Left renal cortex interstitium (tissue), 4 donors: ENCODE results near the gene NDUFV1. TPM values are rescaled to one million over a fixed set of nuclear protein-coding genes. Genes with fewer than 3 reads are reported as not detected.
A peak's percentile ranks its signal among the peaks of the same experiment; 100 is the strongest.
"Not testable (repeated sequence)": the region's sequence is repeated elsewhere in the genome, so short reads cannot be mapped to it uniquely, and the experiment has no call there.

Source experiments
- DNase-seq, 4 donors: peaks; one replicate each; pipeline ENCODE4 v3.0.0-alpha.2; 2013; ENCODE audit warnings: low read depth in 4 of 4, low spot score in 2 of 4, missing footprints in 1 of 4
- polyA plus RNA-seq, 4 donors: library from polyadenylated mRNA; unstranded; fragments of 120-200 nt; gene quantifications; one replicate each; pipeline ENCODE4 v1.2.1, GENCODE V29; 2013; ENCODE audit not compliant: insufficient read length in 4 of 4

Gene NDUFV1
- 100 to 1,000 TPM; 154 to 243 (median 225) TPM for polyA plus RNA-seq

GRCh38 chr11:67606492-67607295 is at the start of gene NDUFV1:
NDUFV1 (plus strand) TSS chr11:67606936; CDS start chr11:67607005, 69 bp downstream.
- peak; percentile 65 to 95 (median 87) for DNase-seq

DNA sequence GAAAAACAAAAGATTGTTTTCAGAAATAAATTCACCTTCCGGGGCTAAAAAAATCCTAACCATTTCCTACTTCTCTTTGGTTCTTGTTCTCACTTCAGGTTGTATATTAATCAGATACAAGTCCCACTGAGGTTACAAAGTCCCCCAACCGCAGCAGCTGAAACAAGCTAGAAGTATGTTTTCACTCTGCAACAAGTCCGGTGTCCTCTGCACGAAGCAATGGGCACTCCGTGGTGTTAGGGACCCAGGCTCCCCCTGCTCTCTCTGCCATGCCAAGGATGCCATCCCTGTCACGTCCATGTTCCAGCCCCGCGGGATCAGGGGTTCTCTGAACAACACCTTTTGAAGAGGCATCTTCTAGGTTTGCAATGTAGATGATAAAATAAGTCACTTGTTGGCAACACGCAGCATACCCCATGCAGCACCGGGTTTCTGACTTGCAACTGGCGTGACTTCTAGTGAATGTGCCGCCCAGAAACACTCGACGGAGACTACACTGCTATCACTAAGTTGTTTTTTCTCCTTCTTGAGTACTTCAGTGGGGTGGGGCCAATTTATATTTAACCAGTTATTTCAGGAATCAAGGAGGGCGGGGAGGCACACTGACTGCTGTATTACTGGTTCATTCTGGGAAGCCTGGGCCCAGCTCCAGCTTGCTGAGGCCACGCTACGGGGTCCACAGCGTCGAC is 48.5 kb upstream of the NDUFV1 start:
- no peak for DNase-seq

DNA sequence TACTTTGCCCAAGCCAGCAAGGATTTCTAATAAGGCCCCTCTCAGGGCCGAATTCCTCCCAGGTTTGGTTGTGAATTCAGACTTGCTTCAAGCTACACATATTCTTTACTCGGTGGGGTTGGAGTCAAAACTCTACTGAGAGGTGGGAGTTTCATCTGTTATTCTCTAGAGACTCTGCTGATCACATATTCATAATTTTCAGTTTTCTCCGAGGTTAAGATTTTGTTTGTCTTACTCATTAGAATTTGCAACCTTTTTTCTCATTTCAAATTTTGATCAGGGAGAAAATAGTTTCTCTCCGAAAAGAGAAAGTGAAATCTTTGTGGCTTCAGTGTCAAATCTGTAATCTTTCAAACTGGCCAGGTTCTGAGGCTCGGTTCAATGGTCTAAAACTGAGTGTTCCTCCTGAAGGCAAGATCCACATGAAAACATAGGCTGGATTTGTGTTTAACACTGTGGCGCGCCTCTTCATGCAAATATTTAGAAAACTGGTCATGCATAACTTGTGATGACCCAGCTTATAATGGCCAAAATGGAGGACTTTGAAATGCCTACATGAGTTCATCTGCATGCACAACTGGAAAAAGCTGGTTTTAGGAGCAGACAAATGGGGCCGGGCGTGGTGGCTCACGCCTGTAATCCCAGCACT is 44.6 kb upstream of the NDUFV1 start:
- no peak for DNase-seq

DNA sequence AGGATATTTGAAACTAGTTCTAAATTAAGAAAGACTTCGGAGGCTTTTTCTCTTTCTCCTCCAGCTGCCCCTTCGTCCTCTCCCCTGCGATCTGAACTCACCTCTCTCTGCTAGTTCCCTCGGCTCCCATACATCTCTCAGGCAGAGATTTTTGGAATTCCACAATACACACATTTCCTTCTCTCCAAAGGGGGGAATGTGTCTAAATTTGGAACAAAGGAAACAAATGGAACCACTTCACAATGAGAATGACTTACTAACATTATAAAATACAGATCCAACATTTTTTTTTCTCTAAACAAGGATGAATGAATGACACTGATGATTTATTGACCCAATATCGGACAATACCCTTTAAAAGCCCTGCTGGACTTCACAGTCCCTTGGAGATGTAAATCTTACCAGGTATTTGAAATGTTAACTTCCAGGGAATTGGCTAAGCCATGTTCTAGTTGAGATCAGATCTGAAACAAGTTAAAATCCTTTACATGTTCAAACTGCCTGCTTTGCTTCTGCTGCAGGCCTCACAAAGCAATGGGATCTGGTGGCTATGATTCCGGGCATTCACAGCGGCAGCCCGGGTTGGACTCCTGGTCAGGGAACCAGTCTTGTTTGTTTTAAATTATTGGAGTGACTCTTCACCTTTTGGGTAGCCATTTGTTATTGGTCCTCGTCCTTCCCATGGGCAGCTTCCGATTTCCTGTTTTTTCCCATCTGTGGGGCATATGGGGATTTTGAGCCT is 43.6 kb upstream of the NDUFV1 start:
- no peak for DNase-seq

DNA sequence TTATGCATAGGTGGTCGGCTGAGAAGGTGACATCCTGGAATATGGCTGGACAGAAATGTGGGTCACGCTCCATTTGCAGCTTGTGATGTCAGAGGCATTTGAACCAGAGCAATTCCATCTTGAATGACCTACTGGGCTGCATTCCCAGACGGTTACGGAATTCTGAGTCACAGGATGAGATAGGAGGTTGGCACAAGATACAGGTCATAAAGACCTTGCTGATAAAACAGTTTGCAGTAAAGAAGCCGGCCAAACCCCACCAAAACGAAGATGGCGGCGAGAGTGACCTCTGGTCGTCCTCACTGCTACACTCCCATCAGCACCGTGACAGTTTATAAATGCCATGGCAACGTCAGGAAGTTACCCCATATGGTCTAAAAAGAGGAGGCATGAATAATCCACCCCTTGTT is 43.0 kb upstream of the NDUFV1 start:
- DNase-seq = not testable (repeated sequence)

GRCh38 chr11:67564230-67564629 is 42.5 kb upstream of the NDUFV1 start:
- no peak for DNase-seq

DNA sequence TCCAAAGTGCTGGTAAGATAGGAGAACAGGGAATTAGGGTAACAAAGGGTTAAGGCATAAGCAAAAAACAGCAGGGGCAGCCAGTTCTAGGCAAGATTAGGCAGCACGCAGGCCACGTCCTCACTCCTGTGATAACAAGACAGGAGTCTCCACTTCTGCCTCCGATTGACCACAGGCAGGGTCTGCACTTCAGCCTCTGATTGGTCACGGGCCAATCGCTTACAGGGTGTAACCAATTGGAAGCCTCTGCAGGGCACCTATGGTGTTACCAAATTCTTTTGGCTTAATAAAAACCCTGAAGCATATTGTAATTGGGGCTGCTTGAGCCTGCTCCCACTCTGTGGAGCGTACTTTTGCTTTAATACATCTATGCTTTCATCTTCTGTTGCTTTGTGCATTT is 35.3 kb upstream of the NDUFV1 start:
- no peak for DNase-seq

GRCh38 chr11:67572305-67572704 is 34.4 kb upstream of the NDUFV1 start:
- no peak for DNase-seq

GRCh38 chr11:67572747-67573419 is 33.9 kb upstream of the NDUFV1 start:
- no peak for DNase-seq

- no peak for DNase-seq
Measured at GRCh38 chr11:67574938-67575337, 31.8 kb upstream of the NDUFV1 start.

DNA sequence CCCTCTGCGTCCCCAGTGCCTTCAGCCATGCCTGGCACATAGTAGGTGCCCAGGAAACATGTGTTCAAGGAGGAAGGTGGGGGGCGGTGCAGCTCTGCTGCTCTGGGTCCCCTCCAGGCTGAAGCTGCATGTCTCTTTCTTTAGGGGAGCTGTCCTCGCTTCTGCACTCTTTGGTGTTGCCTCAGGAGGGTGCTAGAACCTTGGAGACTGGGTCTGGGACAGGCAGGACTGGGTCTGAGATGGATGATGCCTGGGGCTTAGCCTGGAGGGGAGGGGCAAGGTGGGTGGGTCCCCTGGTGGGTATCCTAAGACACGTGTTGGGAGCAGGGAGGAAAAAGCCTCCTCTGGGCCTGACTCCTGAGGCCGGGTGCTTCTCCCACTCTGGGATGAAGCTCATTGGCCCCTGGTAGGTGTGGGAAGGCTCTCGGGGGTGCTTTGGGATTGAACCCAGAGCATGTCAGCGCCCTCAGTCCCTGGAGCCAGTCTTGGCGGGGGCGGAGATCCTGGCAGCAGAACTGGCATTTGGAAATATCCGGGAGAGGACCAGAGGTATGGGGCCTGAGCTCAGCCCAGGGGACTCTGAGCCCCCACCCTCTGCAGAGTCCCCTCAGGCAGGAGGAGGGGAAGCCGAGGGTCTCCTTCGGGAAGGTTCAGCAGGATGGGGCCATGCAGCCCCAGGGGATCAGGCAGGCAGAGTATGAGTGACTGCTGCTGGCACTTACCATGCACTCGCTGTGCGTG is 29.8 kb upstream of the NDUFV1 start:
- DNase-seq = no peak

GRCh38 chr11:67577951-67578350 is 28.8 kb upstream of the NDUFV1 start:
- DNase-seq = no peak

DNA sequence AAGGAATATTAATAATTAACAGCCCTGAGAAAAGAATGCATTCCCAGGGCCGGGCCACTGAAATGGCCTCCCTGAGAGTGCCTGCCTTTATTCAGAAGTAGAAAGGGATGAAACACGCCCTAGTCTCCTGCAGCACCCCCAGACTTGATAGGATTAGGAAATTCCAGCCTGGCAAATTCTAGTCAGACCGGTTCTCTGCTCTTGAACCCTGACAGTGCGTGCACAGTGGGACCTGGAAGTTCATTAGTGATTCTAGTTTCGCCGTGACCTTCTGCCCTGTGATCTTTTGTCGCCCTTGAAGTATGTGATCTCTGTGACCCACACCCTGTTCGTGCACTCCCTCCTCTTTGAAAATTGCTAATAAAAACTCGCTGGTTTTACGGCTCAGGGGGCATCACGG is 25.3 kb upstream of the NDUFV1 start:
- no peak for DNase-seq

DNA sequence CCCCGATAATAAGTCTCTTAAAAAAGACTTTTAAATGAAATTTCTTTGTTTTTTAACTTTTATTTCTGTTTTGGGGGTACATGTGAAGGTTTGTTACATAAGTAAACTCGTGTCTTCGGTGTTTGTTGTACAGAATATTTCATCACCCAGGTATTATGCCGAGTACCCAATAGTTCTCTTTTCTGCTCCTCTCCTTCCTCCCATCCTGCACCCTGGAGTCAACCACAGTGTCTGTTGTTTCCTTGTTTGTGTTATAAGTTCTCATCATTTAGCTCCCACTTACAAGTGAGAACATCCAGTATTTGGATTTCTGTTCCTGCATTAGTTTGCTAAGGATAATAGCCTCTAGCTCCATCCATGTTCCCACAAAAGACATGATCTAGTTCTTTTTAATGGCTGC is 24.7 kb upstream of the NDUFV1 start:
- no peak for DNase-seq

GRCh38 chr11:67583247-67584204 is 23.2 kb upstream of the NDUFV1 start, which contains the start of gene GSTP1:
GSTP1 (plus strand) TSS chr11:67583812; CDS start chr11:67583844, 32 bp downstream.
- DNase-seq = peak; percentile 76 to 91 (median 84)

DNA sequence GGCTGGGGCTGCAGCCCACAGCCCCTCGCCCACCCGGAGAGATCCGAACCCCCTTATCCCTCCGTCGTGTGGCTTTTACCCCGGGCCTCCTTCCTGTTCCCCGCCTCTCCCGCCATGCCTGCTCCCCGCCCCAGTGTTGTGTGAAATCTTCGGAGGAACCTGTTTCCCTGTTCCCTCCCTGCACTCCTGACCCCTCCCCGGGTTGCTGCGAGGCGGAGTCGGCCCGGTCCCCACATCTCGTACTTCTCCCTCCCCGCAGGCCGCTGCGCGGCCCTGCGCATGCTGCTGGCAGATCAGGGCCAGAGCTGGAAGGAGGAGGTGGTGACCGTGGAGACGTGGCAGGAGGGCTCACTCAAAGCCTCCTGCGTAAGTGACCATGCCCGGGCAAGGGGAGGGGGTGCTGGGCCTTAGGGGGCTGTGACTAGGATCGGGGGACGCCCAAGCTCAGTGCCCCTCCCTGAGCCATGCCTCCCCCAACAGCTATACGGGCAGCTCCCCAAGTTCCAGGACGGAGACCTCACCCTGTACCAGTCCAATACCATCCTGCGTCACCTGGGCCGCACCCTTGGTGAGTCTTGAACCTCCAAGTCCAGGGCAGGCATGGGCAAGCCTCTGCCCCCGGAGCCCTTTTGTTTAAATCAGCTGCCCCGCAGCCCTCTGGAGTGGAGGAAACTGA is 22.4 kb upstream of the NDUFV1 start:
- no peak for DNase-seq
